HG03159 (cell line): Measurements from ENCODE around the gene IFI16.
A peak's percentile ranks its signal among the peaks of the same experiment; 100 is the strongest.

Source experiments
- ATAC-seq: cut with Tn5 transposase; IDR thresholded peaks from one replicate; pipeline ENCODE4 v1.9.1; 2021; ENCODE audit warnings: mild to moderate bottlenecking, moderate library complexity; ENCODE audit not compliant: unreplicated experiment

IFI16 gene

GRCh38 chr1:159055181-159055641, 45.5 kb downstream of the IFI16 start:
- ATAC-seq, result no peak

- ATAC-seq, result no peak
These were observed 46.5 kb downstream of the IFI16 start for GRCh38 chr1:159056069-159056698.

- ATAC-seq, result no peak
These were observed 49.0 kb downstream of the IFI16 start for GRCh38 chr1:159058751-159059150.

- no peak for ATAC-seq
These were observed 55.4 kb downstream of the IFI16 start for GRCh38 chr1:159065106-159065505.

GRCh38 chr1:159066108-159066507, 56.4 kb downstream of the IFI16 start:
- ATAC-seq, result no peak

- peak; percentile 85 for ATAC-seq
These were observed 58.3 kb downstream of the IFI16 start for GRCh38 chr1:159067699-159068621.

GRCh38 chr1:159068886-159069285, 59.2 kb downstream of the IFI16 start:
- no peak for ATAC-seq

- no peak for ATAC-seq
These were observed 62.4 kb downstream of the IFI16 start for GRCh38 chr1:159071970-159072582.

GRCh38 chr1:159076438-159077119, 66.9 kb downstream of the IFI16 start, which contains the start of gene AIM2:
Gene AIM2, minus strand, starts transcription at chr1:159076766. Its CDS starts 3,267 bp downstream, at chr1:159073499.
- ATAC-seq, result peak; percentile 88

GRCh38 chr1:159077120-159077961, 67.6 kb downstream of the IFI16 start:
- peak; percentile 72 for ATAC-seq

- no peak for ATAC-seq
These were observed 69.8 kb downstream of the IFI16 start for GRCh38 chr1:159079525-159079924.

- ATAC-seq, result no peak
These were observed 71.9 kb downstream of the IFI16 start for GRCh38 chr1:159081626-159082025.

GRCh38 chr1:159083013-159083412, 73.3 kb downstream of the IFI16 start:
- ATAC-seq, result no peak

GRCh38 chr1:159084152-159084551, 74.4 kb downstream of the IFI16 start:
- no peak for ATAC-seq

- ATAC-seq, result no peak
These were observed 75.2 kb downstream of the IFI16 start for GRCh38 chr1:159084867-159085266.

GRCh38 chr1:159088050-159088449, 78.3 kb downstream of the IFI16 start:
- ATAC-seq, result no peak

- ATAC-seq, result peak; percentile 52
These were observed 79.0 kb downstream of the IFI16 start for GRCh38 chr1:159088546-159089183.

GRCh38 chr1:159089184-159089791, 79.6 kb downstream of the IFI16 start:
- ATAC-seq, result no peak
